ENCODE measurements around the gene ARL5B.
"Not testable (repeated sequence)": the region's sequence is repeated elsewhere in the genome, so short reads cannot be mapped to it uniquely, and the experiment has no call there.

GRCh38 chr10:18637400-18637799 is 21.8 kb upstream of the ARL5B start:
- TF ChIP-seq CTCF, POLR2A (IDR thresholded peaks at IDR 0.05): not testable (repeated sequence)

Data from Peyer's patch (tissue), 4 donors.